Mammary epithelial cell (primary cell): ENCODE measurements around the gene CCDC187.

Experiments used
- EZH2 ChIP-seq: IDR thresholded peaks from 2 replicates; pipeline ENCODE4 v1.6.1; 2012; ENCODE audit warnings: low read length, inconsistent platforms, borderline replicate concordance
- TF ChIP-seq, protein P1 (sequence below), 2 donors: IDR thresholded peaks in 1 of 2; conservative IDR thresholded peaks in 1 of 2; 2 replicates each; pipeline ENCODE4 v1.5.1; 2011 to 2012; ENCODE audit warnings: inconsistent platforms in 2 of 2, low read length in 2 of 2, mild to moderate bottlenecking in 2 of 2, control low read depth in 1 of 2, low read depth in 1 of 2; ENCODE audit not compliant: insufficient read depth in 1 of 2; ENCODE audit errors: extremely low read depth in 1 of 2

- TF ChIP-seq, protein P1, sequence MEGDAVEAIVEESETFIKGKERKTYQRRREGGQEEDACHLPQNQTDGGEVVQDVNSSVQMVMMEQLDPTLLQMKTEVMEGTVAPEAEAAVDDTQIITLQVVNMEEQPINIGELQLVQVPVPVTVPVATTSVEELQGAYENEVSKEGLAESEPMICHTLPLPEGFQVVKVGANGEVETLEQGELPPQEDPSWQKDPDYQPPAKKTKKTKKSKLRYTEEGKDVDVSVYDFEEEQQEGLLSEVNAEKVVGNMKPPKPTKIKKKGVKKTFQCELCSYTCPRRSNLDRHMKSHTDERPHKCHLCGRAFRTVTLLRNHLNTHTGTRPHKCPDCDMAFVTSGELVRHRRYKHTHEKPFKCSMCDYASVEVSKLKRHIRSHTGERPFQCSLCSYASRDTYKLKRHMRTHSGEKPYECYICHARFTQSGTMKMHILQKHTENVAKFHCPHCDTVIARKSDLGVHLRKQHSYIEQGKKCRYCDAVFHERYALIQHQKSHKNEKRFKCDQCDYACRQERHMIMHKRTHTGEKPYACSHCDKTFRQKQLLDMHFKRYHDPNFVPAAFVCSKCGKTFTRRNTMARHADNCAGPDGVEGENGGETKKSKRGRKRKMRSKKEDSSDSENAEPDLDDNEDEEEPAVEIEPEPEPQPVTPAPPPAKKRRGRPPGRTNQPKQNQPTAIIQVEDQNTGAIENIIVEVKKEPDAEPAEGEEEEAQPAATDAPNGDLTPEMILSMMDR (conservative IDR thresholded peaks at IDR 0.05 in 1 of 2, IDR thresholded peaks at IDR 0.05 in 1 of 2; ENCODE audit: extremely low read depth in 1 of 2, insufficient read depth in 1 of 2, low read depth in 1 of 2, low read length in 2 of 2), result no peak
- no peak for TF ChIP-seq EZH2
Measured at GRCh38 chr9:136230365-136230764, 73.5 kb downstream of the CCDC187 start.
